ENCODE data around the gene HS2ST1. TPM values are rescaled to one million over a fixed set of nuclear protein-coding genes. Genes with fewer than 3 reads are reported as not detected.

The HS2ST1 gene
- total RNA-seq, 1 donor from 2014 or later, result 19.0 TPM

DNA sequence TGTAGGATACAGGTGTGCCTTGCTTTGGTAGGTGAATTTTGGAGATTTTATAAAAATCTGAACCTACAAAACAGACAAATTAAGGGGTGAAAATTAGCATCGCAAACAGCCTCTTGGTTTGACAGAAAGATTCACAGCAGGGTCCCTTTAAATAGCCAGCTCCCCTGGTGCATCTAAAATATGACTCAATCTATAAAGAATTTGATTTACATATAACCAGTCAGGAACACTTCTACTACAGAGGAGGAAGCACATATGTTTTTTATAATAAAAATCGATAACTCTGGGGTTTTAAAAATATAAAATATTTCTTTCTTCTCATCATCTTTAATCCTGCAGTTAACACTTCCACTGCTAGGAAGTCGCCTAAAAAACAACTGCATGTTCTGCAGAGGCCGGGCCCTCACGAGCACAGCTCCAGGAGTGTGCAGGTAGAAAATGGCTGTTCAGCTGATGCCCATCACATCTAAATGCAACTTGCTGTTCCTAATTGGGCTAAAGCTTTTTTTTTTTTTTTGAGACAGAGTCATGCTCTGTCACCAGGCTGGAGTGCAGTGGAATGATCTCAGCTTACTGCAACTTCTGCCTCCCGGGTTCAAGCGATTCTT, 203.4 kb downstream of the HS2ST1 start:
- H3K9me3 ChIP-seq, result no peaks in the 10 kb centered on the region
- ATAC-seq (no peak), DNase-seq (no peak)
- no peak overlapping the region for H3K4me3 ChIP-seq
- intact Hi-C loops (cut with DNase I), result no loop called here
- H3K27ac ChIP-seq, result no peak overlapping the region
- no peaks in the 10 kb centered on the region for H3K36me3 ChIP-seq
- no peaks in the 10 kb centered on the region for H3K27me3 ChIP-seq (ENCODE audit: low read depth)
- TF ChIP-seq, protein P1, sequence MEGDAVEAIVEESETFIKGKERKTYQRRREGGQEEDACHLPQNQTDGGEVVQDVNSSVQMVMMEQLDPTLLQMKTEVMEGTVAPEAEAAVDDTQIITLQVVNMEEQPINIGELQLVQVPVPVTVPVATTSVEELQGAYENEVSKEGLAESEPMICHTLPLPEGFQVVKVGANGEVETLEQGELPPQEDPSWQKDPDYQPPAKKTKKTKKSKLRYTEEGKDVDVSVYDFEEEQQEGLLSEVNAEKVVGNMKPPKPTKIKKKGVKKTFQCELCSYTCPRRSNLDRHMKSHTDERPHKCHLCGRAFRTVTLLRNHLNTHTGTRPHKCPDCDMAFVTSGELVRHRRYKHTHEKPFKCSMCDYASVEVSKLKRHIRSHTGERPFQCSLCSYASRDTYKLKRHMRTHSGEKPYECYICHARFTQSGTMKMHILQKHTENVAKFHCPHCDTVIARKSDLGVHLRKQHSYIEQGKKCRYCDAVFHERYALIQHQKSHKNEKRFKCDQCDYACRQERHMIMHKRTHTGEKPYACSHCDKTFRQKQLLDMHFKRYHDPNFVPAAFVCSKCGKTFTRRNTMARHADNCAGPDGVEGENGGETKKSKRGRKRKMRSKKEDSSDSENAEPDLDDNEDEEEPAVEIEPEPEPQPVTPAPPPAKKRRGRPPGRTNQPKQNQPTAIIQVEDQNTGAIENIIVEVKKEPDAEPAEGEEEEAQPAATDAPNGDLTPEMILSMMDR (IDR thresholded peaks at IDR 0.05), result no peak
- no peaks in the 10 kb centered on the region for H3K4me1 ChIP-seq

- ATAC-seq, result no peak
Measured at GRCh38 chr1:87119541-87120140, 205.2 kb downstream of the HS2ST1 start.

GRCh38 chr1:87120779-87121178, 206.3 kb downstream of the HS2ST1 start:
- ATAC-seq, result no peak

More at GRCh38 chr1:87119541-87120140, 205.2 kb downstream of the HS2ST1 start:
- DNase-seq, result no peak
- TF ChIP-seq, protein P1 (IDR thresholded peaks at IDR 0.05), result no peak
- no peak overlapping the region for H3K27ac ChIP-seq
- H3K4me3 ChIP-seq, result no peak overlapping the region
- H3K36me3 ChIP-seq, result no peaks in the 10 kb centered on the region
- intact Hi-C loops (cut with DNase I), result no loop called here
- H3K9me3 ChIP-seq, result no peaks in the 10 kb centered on the region
- H3K4me1 ChIP-seq, result no peaks in the 10 kb centered on the region
- no peaks in the 10 kb centered on the region for H3K27me3 ChIP-seq (ENCODE audit: low read depth)

GRCh38 chr1:87121711-87122163, 207.3 kb downstream of the HS2ST1 start:
- Histone ChIP-seq H3K4me3 (no peak overlapping the region), H3K27me3 (ENCODE audit: low read depth) (no peaks in the 10 kb centered on the region), H3K36me3 (no peaks in the 10 kb centered on the region), H3K9me3 (no peaks in the 10 kb centered on the region), H3K27ac (no peak overlapping the region), H3K4me1 (no peaks in the 10 kb centered on the region)
- DNase-seq (no peak), ATAC-seq (peak in 1 of 2 donors; percentile 27)
- intact Hi-C loops (cut with DNase I), result no loop called here
- TF ChIP-seq, protein P1 (IDR thresholded peaks at IDR 0.05), result no peak

More at GRCh38 chr1:87120779-87121178, 206.3 kb downstream of the HS2ST1 start:
- H3K27me3 ChIP-seq (ENCODE audit: low read depth), result no peaks in the 10 kb centered on the region
- no peaks in the 10 kb centered on the region for H3K36me3 ChIP-seq
- no peak overlapping the region for H3K27ac ChIP-seq
- H3K4me3 ChIP-seq, result no peak overlapping the region
- TF ChIP-seq, protein P1 (IDR thresholded peaks at IDR 0.05), result no peak
- H3K4me1 ChIP-seq, result no peaks in the 10 kb centered on the region
- no peak for DNase-seq
- H3K9me3 ChIP-seq, result no peaks in the 10 kb centered on the region
- intact Hi-C loops (cut with DNase I), result no loop called here

DNA sequence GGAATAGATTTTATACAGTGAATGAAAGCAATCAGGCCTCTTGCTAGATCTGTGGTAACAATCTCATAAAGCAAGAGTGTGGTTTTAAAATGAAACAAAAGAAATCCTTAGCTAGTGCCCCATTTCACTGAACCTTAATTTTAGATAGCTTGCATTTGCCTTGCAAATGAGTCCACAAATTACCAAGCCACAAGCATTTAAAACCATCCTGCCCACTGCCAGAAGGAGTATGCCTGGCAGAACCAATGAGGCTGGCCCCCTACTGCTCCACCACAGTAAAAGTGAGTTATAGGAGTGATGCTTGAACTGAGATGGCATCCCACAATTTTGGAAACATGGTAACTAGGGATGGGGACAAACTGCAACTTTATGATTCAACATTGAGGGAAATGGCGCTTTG, 207.8 kb downstream of the HS2ST1 start:
- H3K36me3 ChIP-seq, result no peaks in the 10 kb centered on the region
- no peak overlapping the region for H3K27ac ChIP-seq
- DNase-seq, result no peak
- intact Hi-C loops (cut with DNase I), result no loop called here
- no peaks in the 10 kb centered on the region for H3K4me1 ChIP-seq
- no peaks in the 10 kb centered on the region for H3K9me3 ChIP-seq
- no peak for ATAC-seq
- no peak overlapping the region for H3K4me3 ChIP-seq
- TF ChIP-seq, protein P1 (IDR thresholded peaks at IDR 0.05), result no peak
- H3K27me3 ChIP-seq (ENCODE audit: low read depth), result no peaks in the 10 kb centered on the region
